ENCODE results near the gene JAG2. TPM values are rescaled to one million over a fixed set of nuclear protein-coding genes. Genes with fewer than 3 reads are reported as not detected.

JAG2 gene
- total RNA-seq, 3 donors from 2014 or later (not counting 1 experiment from before 2014, with no cell fraction given) = 3.5 to 6.6 (median 6.1) TPM

DNA sequence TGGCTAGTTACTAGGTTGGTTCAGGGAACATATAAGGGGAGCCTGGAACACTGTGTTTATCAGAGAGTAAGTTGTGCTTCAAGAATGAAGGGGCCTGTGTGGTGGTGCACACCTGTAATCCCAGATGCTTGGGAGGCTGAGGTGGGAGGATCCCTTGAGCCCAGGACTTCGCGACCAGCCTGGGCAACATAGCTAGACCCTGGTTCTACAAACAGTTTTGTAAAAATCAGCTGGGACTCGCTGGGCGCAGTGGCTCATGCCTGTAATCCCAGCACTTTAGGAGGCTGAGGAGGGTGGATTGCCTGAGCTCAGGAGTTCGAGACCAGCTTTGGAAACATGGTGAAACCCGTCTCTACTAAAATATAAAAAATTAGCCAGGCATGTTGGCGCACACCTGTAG lies 61.2 kb downstream of the JAG2 start:
- no peak for ATAC-seq
- Mint-ChIP-seq H3K9me3 (peaks cover 0 to 2% of the 10 kb centered on the region in 2 donors), H3K27ac (no peak overlapping the region), H3K4me3 (no peak overlapping the region), H3K36me3 (no peaks in the 10 kb centered on the region), H3K4me1 (no peaks in the 10 kb centered on the region), H3K27me3 (ENCODE audit: low read depth in 2 of 2) (peaks cover 26 to 41% of the 10 kb centered on the region in 2 donors)
- WGBS (ENCODE audit: insufficient coverage) = 96% methylated on average over 7 of the region's 7 CpGs
- Histone ChIP-seq H3K4me1 (ENCODE audit: control insufficient read depth, insufficient read depth, low read length) (no peaks in the 10 kb centered on the region), H3K36me3 (ENCODE audit: control insufficient read depth, insufficient read depth, low read length) (no peaks in the 10 kb centered on the region), H3K4me3 (ENCODE audit: low read length) (no peak overlapping the region), H3K27me3 (ENCODE audit: control insufficient read depth, insufficient read depth, low read length) (no peaks in the 10 kb centered on the region), H3K9me3 (ENCODE audit: control insufficient read depth, insufficient read depth, low read length) (no peaks in the 10 kb centered on the region), H3K27ac (ENCODE audit: low read length) (no peak overlapping the region)
- intact Hi-C loops (cut with micrococcal nuclease) = no loop called here
- TF ChIP-seq, protein P1, sequence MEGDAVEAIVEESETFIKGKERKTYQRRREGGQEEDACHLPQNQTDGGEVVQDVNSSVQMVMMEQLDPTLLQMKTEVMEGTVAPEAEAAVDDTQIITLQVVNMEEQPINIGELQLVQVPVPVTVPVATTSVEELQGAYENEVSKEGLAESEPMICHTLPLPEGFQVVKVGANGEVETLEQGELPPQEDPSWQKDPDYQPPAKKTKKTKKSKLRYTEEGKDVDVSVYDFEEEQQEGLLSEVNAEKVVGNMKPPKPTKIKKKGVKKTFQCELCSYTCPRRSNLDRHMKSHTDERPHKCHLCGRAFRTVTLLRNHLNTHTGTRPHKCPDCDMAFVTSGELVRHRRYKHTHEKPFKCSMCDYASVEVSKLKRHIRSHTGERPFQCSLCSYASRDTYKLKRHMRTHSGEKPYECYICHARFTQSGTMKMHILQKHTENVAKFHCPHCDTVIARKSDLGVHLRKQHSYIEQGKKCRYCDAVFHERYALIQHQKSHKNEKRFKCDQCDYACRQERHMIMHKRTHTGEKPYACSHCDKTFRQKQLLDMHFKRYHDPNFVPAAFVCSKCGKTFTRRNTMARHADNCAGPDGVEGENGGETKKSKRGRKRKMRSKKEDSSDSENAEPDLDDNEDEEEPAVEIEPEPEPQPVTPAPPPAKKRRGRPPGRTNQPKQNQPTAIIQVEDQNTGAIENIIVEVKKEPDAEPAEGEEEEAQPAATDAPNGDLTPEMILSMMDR (IDR thresholded peaks at IDR 0.05) = no peak
- no peak for DNase-seq

GRCh38 chr14:105105158-105105557 lies 63.4 kb downstream of the JAG2 start:
- Histone ChIP-seq H3K27me3 (ENCODE audit: control insufficient read depth, insufficient read depth, low read length) (no peaks in the 10 kb centered on the region), H3K4me1 (ENCODE audit: control insufficient read depth, insufficient read depth, low read length) (no peaks in the 10 kb centered on the region), H3K4me3 (ENCODE audit: low read length) (no peak overlapping the region), H3K27ac (ENCODE audit: low read length) (no peak overlapping the region), H3K9me3 (ENCODE audit: control insufficient read depth, insufficient read depth, low read length) (no peaks in the 10 kb centered on the region), H3K36me3 (ENCODE audit: control insufficient read depth, insufficient read depth, low read length) (no peaks in the 10 kb centered on the region)
- TF ChIP-seq, protein P1 (IDR thresholded peaks at IDR 0.05) = no peak
- no peak for ATAC-seq
- Mint-ChIP-seq H3K4me1 (no peaks in the 10 kb centered on the region), H3K36me3 (no peaks in the 10 kb centered on the region), H3K27me3 (ENCODE audit: low read depth in 2 of 2) (peaks cover 30 to 48% of the 10 kb centered on the region in 2 donors), H3K9me3 (peaks cover 0 to 2% of the 10 kb centered on the region in 2 donors), H3K27ac (no peak overlapping the region), H3K4me3 (no peak overlapping the region)
- intact Hi-C loops (cut with micrococcal nuclease) = no loop called here
- DNase-seq = no peak
- 18% methylated on average over 3 of the region's 7 CpGs for WGBS (ENCODE audit: insufficient coverage)

GRCh38 chr14:105102893-105103292 lies 65.7 kb downstream of the JAG2 start:
- Histone ChIP-seq H3K4me3 (ENCODE audit: low read length) (no peak overlapping the region), H3K36me3 (ENCODE audit: control insufficient read depth, insufficient read depth, low read length) (no peaks in the 10 kb centered on the region), H3K4me1 (ENCODE audit: control insufficient read depth, insufficient read depth, low read length) (no peaks in the 10 kb centered on the region), H3K27me3 (ENCODE audit: control insufficient read depth, insufficient read depth, low read length) (no peaks in the 10 kb centered on the region), H3K9me3 (ENCODE audit: control insufficient read depth, insufficient read depth, low read length) (peaks cover 5% of the 10 kb centered on the region), H3K27ac (ENCODE audit: low read length) (no peak overlapping the region)
- DNase-seq = no peak
- Mint-ChIP-seq H3K4me1 (no peaks in the 10 kb centered on the region), H3K27ac (no peak overlapping the region), H3K36me3 (no peaks in the 10 kb centered on the region), H3K27me3 (ENCODE audit: low read depth in 2 of 2) (peaks cover 28 to 58% of the 10 kb centered on the region in 2 donors), H3K9me3 (peaks cover 0 to 2% of the 10 kb centered on the region in 2 donors), H3K4me3 (no peak overlapping the region)
- intact Hi-C loops (cut with micrococcal nuclease) = no loop called here
- WGBS (ENCODE audit: insufficient coverage) = 88% methylated on average over 3 of the region's 3 CpGs
- TF ChIP-seq, protein P1 (IDR thresholded peaks at IDR 0.05) = no peak
- no peak for ATAC-seq

GRCh38 chr14:105102361-105102870 lies 66.2 kb downstream of the JAG2 start:
- Histone ChIP-seq H3K27me3 (ENCODE audit: control insufficient read depth, insufficient read depth, low read length) (no peaks in the 10 kb centered on the region), H3K36me3 (ENCODE audit: control insufficient read depth, insufficient read depth, low read length) (no peaks in the 10 kb centered on the region), H3K27ac (ENCODE audit: low read length) (no peak overlapping the region), H3K4me3 (ENCODE audit: low read length) (no peak overlapping the region), H3K4me1 (ENCODE audit: control insufficient read depth, insufficient read depth, low read length) (no peaks in the 10 kb centered on the region), H3K9me3 (ENCODE audit: control insufficient read depth, insufficient read depth, low read length) (peaks cover 5% of the 10 kb centered on the region)
- Mint-ChIP-seq H3K4me1 (no peaks in the 10 kb centered on the region), H3K27ac (no peak overlapping the region), H3K9me3 (peaks cover 0 to 2% of the 10 kb centered on the region in 2 donors), H3K27me3 (ENCODE audit: low read depth in 2 of 2) (peaks cover 26 to 57% of the 10 kb centered on the region in 2 donors), H3K36me3 (no peaks in the 10 kb centered on the region), H3K4me3 (no peak overlapping the region)
- TF ChIP-seq, protein P1 (IDR thresholded peaks at IDR 0.05) = no peak
- DNase-seq (no peak), ATAC-seq (no peak)
- 88% methylated on average over 7 of the region's 7 CpGs for WGBS (ENCODE audit: insufficient coverage)
- intact Hi-C loops (cut with micrococcal nuclease) = no loop called here

Measured in natural killer cell (primary cell).